GM18519 (cell line): Measurements from ENCODE around the gene LRFN2.

ENCODE experiments used
- ATAC-seq: cut with Tn5 transposase; IDR thresholded peaks from one replicate; pipeline ENCODE4 v1.9.1; 2021; ENCODE audit warnings: mild to moderate bottlenecking, moderate library complexity; ENCODE audit not compliant: unreplicated experiment, low FRiP score

LRFN2 gene

DNA sequence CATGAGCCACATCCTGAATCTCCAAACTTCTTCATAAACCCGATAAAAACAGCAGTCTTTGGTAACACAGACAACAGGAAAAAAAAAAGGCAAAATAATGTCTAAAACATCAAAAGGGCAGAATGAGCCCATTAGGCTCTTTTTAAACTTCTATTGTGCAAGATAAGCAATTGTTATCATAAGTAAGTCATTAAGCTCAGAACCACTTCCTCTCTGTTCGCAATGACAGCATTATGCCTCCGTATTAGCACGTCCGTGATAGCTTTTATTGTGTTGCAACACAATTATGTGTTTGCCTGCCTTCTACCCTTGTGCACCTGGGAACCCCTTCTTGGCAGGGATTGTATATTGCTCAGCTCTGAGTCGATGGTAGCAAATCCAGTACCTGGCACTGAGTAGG, 147.1 kb downstream of the LRFN2 start:
- ATAC-seq: no peak

DNA sequence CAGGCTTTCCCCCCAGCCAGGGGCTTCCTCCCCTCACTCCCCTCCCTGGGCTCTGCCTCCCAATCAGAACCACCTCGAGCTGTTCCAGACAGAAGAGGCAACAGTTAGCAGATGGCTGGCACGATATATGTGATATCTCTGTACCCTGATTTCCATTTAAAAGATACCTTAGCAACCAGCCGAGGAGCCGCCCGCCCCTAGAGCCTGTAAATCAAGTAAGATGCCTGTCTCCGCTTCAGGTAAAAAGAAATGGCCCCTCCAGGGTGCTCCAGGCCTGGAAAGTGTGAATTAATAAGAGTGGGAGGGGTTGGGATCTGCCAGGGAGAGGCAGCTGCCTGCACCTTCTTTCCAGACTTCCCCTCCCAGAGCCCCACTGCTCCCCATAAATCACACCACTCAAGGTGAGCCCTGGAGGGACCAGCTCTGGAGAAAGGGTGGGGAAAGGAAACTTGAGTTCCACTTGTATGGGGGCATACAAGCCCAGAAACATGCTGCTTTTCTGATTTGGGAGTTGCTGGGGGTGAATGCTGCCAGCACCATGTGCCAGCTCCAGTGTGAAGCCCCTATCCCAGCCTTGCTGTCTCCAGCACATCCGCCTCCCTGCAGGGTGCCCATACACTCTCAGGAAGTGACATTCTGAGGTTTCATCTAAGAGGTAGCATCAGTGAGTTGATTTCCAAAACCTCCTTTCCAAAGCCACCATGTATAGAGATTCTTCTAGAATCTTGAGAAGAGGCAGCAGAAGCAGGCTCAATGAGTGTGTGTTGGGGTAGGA, 148.0 kb downstream of the LRFN2 start:
- no peak for ATAC-seq

DNA sequence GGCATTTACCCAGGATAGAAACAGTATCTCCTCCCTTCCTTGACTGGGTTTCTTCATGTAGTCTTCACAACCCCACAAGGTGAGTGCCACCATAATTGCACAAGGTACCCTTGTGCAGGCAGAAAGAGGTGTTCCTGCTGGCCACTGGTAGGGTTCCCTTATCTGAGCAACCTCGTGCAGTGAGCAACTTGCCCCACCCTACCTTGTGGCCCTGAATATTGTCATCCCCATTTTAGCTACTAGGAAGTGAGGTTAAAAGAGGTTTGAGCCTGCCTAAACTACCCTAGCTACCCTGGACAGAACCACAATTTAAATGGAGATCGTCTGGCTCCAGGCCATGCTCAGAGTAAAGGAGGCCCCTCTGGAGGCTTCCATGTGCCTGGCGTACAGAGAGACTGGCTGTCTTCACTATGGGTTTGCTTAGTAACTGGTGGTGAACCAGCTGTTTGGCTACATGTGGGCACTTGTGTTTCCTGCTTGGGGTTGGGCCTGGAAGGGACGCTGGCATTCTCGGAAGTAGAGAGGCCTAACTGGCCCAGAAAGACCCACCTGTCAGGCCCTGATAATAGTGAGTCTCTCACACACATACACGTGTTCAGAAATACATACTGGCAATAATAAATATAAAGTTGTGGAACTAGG, 148.8 kb downstream of the LRFN2 start:
- ATAC-seq: no peak

DNA sequence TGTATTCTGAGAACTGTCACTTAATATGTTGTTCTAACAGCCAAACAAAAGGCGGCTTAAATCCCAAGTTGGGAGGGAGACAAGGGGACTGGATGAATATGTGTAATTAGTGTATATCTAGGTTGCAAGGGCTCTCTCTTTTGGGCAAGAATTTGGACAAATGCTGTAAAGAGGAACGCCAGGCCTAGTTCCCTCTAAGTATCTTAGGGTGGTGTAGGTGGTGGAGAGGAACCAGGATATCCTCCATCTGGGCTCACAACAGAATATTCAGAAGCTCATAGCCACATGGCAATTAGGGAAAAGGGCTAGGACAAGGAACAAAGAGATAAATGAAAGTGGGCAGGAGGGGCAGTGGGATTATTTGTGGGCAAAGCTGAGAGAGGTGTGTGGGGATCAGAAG, 149.5 kb downstream of the LRFN2 start:
- no peak for ATAC-seq

DNA sequence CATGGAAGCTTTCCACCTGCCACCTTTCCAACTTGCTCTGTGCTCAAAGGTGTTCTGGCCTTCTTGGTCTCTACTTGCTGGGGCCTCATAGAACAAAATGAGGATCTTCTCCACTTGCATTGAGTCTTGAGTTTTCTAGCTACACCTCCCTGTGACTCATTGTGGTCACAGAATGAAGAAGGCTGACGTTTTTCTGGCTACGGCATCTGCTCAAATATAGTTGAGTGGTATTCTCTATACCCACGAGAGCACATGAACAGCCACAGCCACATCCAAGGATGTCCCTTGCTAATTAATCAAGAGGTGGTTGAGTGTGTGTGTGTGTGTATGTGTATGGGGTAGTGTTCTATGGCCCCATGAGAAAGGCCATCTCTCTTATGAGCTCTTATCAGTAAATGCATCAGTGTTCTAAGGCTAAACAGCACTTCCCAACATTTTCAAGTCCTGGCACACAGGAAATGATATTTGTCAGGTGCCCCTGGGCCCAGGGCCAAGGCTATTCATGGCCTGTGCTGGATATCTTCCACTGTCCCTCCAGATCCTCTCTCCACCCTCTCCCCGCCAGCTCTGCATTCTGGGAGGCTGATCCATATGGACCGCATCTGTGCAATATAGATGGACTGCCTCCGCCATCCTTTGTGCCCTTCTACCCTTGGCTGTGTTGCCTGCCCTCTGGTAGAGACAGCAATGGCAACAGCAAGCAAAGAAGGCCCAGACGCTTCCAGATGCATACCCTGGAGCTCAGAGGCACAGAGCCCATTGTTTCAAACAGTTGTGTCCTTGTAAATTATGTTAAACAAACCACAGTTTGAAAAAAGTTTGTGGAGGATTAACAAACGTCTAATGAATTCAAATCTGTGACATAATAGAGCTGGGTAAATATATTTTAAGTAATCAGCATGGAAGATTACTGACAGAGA, 150.2 kb downstream of the LRFN2 start:
- no peak for ATAC-seq

DNA sequence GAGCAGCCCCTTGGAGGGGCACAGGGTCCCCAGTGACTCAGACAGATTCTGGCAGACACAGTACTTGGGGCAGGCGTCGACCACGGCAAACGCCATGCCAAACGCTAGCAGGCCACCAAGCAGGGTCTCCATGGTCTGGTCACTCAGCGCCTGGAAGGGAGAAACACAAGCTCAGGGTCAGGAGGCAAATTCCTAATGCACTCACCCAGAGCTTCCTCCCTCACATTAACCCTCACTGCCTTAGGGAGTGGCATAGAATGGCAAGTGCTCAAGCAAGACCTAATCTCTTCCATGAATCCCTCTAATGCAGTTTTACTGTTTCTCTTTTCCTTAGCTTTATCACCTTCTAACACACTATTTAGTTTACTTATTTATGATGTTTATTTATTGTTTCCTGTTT, 154.2 kb downstream of the LRFN2 start:
- no peak for ATAC-seq

DNA sequence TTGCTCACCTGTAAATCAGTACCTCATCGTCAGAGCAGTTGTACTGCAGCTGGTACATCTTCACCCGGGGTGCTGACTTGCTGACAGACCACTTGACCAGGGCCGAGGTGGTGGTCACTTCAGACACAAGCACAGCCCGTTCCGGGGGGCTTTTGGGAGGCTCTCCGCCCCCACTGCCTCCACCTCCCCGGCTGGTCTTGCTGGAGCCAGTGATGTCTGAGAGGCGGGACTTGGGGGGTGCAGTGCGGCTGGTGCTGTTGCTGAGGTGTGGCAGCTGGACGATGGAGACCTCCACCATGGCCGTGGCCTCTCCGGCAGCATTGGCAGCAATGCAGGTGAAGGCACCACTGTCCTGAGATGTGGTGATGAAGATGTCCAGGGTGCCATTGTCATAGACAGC, 155.5 kb downstream of the LRFN2 start:
- no peak for ATAC-seq

DNA sequence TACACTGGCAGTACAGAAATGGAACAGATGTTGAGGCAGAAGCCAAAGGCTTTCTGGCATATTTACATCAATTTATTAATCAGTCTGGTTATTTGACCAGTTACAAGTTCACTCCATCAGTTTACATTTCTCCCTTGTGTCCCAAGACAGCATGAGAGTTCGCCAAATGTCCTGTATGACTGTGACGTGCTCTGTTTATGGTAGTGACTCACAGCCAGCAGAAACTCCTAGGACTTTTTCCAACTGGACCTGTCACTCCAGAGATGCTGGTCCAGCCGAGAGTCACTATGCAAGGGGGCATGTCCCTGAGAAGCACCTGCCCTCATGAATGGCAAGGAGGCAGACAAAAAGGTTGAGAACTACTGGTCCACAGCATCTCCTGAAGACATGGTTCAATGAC, 160.0 kb downstream of the LRFN2 start:
- no peak for ATAC-seq

DNA sequence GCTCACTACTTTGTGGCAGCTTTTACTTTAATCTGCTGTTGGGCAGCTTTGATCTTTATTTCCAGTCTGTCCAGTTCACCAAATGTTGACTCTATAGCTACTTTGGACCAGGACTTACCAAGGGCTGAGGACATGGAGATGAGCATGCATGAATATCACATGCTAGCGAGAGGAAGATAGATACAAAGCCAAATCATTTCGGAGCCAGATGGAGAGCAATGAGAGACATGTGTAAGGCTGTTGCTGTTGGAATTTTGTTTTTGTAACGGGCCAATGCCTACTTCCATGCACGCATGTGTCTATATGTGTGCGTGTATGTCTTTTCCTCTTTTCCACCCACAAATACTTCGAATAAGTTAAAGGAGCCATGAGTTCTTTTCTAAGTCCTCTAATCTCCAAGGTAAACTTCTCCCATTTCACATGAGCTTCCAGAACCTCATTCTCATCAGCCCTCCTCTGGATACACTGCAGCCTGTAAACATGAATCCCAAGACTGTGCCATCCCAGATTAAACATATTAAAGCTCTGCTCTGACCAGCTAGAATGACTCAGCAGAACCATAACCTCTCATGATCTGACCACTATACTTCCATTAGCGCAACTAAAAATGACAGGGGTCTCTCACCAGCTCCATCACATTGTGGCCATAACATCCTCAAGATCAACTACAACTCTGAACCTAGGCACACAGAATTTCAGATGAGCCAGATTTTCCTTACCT, 160.7 kb downstream of the LRFN2 start:
- ATAC-seq: no peak

DNA sequence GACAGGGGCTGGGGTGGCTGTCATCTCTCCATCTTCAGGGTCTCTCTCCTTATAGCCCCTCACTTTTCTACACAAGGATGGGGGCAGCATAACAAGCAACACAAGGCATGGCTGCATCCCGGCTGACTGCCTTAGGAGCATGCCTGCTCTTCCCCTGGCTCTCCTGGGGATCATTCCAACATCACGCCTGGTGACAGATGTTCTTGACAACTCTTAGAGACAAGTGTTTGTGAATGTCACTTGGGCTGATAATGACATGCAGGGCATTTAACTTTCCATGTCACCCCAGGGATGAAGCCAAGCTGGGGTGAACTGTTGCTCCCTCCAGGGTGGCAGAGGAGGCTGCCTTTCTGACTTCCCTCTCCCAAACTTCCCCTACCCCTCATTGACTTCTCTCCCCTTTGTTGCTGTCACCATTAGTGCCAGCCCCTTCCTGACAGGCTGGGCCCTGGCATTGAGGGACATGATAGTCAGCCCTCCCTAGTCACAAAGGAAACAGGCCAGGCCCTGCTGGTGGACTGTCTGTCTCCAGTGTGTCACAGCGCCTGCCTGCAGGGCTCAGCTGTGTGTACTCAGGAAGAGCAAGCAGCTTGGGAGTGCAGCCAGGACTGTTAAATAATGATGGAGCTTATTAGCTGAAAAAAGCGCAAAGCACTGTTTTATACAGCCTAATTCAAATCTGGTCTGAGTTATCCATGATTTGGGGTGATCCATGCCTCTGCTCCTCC, 161.8 kb downstream of the LRFN2 start:
- no peak for ATAC-seq

DNA sequence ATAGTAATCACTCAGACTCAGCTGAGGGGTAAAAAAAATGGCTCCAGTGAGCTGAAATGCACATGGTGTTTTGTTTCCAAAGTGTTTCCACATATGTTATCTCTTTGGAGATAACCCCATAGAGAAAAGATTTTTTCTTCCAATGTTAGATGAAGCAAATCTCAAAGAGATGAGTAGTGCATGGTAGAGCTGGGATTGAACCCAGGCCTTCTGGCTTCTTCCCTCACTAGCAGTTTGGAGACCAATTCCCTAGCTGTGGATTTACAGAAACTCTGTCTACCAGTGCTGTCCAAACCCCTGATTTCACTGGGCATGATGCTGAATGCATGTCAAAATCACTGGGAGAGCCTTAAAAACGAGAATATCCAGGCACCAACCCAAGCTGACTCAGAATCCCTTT, 165.1 kb downstream of the LRFN2 start:
- ATAC-seq: no peak

DNA sequence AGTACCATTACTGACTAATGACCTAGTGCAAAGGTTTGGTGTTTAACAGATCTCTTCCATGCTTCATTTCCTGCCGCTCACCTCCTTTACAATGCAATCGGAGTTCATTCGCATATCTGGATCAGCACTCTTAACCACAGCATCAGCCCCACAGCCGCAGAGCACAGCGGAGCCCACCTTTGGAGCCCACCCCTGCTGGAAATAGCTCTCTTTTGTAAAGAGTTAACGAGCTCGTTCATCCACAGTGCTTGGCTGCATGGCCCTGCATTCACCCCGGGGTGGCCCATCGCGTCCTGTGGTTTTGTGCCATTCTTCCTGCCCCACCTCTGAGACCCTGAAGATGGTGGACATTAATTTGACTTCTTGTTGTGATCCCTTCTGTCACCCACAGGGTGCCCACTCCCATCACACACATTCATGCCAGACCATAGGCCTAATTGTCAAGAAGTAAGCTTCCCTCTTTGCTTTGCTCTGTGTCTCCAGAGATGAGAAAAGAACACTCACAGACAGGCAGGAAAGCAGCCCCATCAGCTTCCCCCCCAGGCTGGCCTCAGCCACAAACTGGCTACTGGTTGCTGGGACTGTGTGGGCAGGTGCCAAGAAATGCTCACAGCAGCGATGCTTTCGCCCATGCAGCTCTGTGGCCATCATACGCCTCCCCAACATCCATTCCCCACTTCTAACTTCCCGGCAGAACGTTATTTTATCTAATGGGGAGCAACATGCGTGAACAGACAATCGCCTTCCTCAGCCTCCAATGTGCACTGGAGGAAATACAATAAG, 167.0 kb downstream of the LRFN2 start:
- ATAC-seq: no peak

DNA sequence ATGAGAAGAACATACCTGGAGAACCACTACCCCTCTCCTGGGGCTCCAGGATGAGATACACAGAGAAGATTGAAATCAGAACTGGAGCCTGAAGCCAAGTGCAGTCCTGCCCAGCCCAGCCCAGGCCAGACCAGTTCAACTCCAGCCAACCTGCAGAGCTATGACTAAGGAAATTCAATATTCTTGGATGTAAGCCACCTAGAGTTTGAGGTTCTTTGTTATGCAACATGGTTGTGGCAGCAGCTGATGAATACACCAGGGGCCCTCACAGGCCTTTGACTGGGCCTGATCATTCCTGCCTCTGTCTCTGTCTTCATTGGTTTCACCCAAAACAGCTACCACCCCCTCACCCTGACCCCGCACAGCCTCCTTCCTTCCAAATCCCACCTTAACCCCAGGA, 167.8 kb downstream of the LRFN2 start:
- no peak for ATAC-seq

DNA sequence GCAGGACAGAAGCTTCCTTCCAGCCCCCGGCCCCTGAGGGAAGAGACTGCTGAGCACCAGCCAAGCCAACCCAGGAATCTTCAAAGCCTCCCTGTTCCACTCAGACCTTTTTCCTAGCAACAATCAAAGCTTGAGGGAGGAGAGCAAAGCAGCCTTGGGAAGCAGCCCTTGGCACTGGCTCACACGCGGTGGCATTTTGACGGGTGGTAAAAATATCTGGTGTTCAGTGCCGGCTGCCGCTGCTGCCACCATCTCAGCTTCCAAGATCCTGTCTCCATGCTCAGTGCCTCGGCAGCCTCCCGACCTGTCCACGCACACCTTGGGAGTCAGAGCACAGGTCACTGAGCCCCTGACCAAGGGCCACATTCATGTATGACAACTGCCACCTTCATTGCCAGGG, 170.1 kb downstream of the LRFN2 start:
- no peak for ATAC-seq

DNA sequence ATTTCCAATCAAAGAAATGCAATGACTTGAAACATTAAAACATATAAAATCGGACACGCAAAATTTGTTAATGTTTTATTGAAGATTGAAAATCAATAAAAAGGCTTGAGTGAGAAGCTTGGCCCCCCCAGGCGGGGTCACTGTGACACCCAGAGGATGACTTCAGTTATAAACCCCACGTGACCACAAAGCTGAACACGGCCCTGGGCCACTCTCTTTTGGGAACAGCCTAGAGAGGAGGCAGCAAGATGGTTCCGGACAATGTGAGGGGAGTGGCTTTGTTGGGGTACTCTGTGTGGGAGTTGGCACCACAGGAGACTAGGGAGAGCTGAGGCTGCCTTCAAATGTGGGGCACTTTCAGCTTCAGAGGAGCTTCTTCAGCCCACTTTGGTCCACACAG, 172.5 kb downstream of the LRFN2 start:
- no peak for ATAC-seq

DNA sequence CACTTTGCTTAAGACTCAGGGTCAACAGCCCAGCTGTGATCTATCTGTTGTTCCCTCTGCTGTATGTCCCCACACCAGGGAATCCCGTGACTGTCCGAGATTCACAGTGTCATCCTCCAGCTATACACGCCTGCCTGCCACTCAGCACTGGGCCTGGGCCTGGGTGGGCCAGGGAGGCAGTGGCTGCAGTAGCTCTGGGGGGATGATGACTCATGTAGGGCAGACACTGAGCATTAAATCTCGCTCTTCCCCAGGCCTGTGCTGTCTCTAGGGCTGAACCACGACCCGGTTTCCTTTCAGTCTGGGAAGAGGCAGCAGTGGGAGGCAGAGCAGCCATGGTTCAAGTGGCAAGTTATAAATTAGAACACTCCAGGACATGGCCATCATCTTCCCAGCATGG, 173.9 kb downstream of the LRFN2 start:
- no peak for ATAC-seq

DNA sequence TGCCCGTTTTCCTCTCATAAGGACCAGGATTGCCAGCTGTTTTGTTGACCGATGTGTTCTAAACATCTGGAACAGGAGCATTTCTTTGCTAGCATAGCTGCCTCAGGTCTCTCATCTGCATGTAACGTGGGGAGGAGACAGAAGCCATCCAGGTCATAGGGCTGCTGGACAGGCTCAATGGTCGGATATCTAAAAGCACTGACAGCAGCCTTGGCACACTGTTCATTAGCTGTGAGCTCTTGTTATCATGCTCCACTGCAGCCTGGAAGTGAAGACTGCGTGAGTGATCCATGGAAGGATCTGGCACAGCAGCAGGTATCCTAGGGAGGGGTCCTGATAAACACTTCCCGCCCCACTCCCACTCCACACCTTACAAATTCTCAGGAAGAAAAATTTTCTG, 175.3 kb downstream of the LRFN2 start:
- no peak for ATAC-seq

DNA sequence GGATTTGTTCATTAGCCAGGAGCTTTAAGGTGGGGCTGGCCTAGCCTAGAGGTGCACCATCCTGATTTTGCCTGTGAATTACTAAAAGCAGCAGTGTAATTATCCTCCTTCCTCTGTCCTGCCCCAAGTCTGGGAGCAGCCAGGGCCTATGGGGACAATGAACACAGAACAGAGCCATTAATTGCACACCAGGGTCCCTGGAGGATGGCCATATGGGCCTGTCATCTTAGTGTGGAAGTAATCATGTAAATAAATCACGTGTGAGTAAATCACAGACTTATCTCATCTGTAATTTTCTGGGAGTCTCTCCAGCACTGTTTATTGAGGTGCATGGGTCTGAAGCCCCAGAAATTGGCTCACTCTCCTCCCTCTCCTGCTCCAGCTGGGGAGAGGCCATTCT, 176.3 kb downstream of the LRFN2 start:
- no peak for ATAC-seq

DNA sequence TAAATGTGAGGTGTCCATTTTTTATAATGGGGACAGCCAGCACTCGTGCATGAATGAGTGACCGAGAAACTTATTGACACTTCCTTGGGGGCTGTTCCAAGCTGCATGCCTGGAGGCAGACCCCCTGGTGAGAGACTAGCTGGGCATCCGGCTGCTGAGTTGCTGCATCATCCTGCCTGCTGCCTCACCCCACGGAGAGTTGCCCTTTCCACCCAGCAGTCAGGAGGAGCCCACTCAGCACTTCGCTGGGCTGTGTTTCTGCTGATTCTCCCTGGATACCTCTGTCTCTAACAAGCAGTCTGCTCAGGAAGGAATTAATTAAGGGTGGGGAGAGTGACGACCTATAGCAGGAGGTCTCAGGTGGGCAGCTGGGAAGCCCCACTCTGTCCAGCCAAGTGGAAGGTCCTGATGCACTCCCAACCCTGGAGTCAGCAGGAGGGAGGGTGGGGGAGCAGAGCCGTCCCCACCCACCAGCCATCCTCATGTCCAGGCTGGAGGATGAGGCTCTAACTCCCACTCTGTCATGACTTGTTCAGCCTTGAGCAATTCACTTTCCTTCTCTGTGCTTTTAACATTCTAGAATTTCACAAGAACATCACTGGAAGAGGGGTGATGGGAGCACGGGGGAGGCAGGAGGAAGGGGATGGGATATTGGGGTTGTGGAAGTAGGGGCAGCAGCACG, 177.3 kb downstream of the LRFN2 start:
- ATAC-seq: no peak
